ENCODE results near the gene AGBL1.
"Not testable (repeated sequence)": the region's sequence is repeated elsewhere in the genome, so short reads cannot be mapped to it uniquely, and the experiment has no call there.

AGBL1 gene

DNA sequence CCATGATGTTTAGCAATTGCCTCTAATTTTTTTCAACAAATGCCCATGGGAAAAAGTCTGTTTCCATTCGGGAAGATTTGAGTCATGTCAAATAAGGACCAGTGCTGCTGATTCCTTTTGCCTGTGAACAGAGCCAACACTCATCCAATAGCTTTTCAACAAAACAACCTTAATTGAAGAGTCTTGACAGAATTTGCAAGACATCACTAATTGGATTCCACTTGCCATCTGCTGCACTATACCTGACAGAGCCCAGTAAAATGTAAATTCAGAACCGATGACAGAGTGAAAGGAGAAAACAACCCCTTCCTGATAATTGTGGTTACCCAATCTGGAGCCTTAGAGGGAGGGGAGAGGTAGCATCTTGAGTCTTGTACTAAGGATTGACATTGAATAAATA is 426.7 kb downstream of the AGBL1 start:
- no peak for DNase-seq (ENCODE audit: low spot score)

DNA sequence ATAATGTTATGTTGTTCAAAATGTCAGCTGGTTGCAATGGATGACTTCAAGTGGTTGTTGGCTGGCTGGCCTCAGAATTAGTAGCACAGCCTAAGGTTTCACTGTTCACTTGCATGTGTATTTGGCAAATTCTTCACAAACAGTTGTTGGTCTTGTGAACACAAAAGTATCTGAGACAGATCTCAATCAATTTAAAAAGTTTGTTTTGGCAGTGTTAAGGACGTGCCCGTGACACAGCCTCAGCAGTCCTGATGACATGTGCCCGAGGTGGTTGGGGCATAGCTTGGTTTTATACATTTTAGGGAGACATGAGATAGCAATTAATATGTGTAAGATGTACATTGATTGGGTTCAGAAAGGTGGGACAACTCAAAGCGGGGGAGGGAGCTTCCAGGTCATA is 436.0 kb downstream of the AGBL1 start:
- no peak for DNase-seq (ENCODE audit: low spot score)

DNA sequence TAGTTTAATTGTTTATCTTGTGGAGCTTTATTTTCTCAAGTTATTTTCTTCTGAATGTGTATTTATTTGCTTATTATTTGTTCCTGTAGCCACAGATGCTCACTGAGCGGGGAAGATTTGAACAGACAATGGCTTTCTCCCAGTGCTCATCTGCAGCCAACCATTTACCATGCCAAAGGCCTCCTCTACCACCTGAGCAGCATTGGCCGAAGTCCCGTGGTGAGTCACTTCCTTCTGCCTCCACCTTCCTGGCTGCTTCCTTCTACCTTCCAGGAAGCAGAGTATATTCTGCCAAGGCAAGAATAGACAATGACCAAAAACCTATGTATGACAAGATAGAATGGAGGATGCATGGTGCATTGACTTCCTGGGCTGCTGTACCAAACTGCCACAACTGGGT is 443.1 kb downstream of the AGBL1 start:
- no peak for DNase-seq (ENCODE audit: low spot score)

DNA sequence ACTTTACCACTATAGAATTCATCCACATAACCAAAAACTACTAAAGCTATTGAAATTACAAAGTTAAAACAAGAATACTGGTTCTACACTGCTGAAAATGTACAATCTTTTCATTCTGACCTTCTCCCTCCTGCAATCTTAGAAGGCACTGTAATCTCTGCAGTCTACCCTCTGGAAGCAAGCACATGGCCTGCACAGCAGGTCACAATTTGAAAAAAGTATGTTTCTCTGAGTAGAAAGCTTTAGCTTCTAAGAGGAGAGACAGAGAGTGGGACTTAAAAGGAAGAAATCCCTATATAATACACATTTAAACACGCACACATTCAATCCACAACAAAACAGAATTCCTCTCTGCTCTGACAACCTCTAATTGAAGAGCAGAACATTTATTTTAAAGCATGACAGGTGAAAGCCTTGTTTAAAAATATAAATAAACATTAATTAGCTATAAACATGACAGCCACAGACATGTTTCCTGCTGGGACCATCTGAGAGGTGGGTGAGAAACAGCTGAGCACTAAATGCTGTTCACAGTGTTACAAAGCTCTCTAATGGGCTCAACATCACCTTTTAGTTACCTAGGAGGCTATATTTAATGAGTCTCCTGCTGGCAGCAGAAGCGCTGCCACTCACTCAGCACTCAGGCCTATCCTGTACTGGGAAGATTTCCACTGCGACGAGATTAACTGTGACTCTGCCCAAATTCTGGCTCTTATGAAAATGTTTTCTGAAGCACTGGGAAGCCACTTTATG is 447.4 kb downstream of the AGBL1 start:
- DNase-seq (ENCODE audit: low spot score), result no peak

DNA sequence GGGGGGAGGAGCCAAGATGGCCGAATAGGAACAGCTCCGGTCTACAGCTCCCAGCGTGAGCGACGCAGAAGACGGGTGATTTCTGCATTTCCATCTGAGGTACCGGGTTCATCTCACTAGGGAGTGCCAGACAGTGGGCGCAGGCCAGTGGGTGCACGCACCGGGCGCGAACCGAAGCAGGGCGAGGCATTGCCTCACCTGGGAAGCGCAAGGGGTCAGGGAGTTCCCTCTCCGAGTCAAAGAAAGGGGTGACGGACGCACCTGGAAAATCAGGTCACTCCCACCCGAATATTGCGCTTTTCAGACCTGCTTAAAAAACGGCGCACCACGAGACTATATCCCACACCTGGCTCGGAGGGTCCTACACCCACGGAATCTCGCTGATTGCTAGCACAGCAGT is 448.4 kb downstream of the AGBL1 start:
- not testable (repeated sequence) for DNase-seq (ENCODE audit: low spot score)

DNA sequence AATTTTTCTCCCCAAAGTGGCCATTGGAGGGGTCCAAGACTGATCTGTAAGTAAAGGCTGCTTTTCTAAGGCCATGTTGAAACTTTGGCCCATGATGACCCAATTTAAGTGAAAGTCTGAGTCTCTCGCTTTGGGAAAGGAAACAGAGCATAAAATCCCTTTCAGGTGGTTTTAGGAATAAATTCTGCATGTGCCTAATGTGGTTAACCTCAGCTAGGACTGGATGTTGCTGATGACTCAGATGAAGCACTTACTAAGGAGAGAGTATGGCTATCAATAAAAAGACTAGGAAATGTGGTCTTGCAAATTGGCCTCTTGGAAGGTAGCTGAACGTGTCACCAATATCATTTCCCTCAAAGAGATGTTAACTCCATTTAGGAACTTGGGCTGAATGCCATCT is 458.5 kb downstream of the AGBL1 start:
- no peak for DNase-seq (ENCODE audit: low spot score)

DNA sequence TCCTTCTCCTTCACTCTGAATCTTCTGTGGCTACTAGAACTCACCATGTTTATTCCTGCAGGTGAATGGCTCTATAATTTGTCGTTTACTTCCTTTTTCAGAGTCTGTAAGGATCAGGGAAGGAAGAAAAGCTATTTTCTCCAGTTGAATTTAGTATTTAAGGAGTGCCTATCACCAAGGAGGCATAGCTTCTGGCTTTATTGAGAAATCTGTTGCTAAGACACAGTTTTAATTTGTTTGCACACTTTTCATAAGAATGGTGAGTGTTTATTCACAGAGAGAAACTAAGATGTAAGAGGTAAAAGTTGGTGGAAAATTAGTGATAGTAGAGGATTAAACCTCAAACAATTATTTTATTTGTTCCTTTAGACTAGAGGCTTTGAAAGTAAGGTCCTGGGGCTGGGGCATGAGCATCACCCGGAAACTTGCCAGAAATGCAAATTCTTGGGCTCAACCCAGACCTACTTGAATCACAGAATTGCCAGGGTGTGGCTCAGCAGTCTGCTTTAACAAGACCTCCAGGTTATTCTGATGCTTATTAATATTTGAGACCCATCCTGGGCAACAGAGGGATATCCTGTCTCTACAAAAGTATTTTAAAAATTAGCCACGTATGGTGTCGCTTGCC is 461.3 kb downstream of the AGBL1 start:
- no peak for DNase-seq (ENCODE audit: low spot score)

DNA sequence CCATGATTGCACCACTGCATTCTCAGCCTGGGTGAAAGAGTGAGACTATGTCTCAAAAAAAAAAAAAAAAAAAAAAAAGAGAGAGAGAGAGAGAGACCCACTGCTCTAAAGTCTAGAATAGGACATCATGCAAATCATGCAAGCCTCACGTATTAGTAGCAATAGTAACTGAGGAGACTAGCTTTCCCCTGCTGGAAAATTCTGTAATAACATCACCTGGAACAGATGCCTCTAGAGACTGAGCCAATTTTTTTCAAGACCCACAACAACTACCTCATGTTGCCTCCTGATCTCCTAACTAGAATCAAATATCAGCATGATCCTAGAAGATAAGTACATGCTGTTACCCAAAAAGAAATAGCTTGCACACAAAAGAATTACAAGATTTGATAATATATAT is 461.9 kb downstream of the AGBL1 start:
- no peak for DNase-seq (ENCODE audit: low spot score)

DNA sequence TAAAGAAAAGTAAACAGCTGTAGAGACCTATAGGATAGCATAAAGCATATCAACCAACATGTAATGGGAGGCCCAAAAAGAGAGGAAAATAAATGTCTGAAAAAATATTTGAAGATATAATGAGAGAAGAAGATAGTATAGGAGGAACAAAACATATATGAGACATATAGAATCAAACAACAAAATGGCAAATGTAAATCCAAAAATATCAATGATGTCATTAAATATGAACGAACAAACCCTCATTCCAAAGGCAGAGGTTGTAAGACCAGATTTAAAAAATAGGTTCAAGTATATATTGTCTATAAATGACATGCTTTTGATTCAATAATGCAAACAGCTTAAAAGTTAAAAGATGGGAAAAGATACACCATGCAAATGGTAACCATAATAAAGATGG is 470.4 kb downstream of the AGBL1 start:
- no peak for DNase-seq (ENCODE audit: low spot score)

DNA sequence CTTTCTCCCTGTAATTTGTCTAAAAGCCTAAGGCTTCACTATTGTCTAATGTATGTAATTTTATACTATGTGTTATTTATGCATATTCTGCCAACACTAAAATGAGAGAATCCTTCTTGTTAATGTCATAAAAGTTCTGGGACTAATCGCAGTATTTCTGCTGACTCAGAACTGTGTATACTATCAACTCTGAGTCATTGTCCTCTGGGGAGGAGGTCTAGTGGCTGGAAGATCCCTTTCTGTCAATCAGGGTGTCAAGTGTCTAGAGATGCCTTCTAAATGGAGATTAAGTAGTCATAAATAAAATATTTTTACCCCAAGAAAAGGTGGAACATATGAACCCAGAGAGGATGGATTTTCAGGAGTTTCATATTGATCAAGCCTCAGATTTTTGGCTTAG is 473.4 kb downstream of the AGBL1 start:
- peak; percentile 20 for DNase-seq (ENCODE audit: low spot score)

DNA sequence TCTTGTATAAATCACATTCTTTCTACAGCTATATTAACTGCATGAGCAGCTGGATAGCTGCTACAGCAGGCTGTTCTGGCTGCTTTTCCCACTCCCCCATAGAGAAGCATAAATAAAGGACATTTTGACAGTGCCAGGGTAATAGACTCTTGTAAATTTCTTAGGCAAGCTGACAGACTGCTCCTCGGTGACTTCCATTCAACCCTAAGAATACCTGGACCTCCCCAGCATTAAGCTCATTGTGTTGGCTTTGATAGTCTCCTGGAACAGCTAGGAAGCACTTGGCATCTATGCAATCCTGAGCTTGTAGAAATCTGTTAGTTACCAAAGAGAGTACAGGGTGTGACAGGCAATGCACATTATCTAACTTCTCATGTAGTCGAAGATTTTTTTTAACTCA is 475.4 kb downstream of the AGBL1 start:
- no peak for DNase-seq (ENCODE audit: low spot score)

DNA sequence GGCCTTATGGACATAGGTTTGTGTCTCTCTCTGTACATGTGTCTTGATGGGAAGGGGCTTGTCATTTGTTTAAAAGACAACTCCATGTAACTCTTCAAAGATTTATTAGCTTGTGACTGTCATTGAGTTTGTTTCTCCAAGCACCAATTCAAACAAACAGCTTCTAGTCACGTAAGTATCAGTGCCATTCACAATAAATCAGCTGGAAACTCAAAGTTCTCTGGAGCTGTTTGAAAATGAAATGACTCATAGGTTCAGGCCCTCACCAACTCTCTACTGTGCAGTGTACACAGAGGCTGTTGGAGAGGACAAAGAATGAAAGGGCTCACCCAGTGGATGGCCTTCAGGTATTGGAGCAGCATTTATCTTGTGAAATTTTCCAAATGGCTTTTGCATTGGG is 476.3 kb downstream of the AGBL1 start:
- DNase-seq (ENCODE audit: low spot score), result no peak

DNA sequence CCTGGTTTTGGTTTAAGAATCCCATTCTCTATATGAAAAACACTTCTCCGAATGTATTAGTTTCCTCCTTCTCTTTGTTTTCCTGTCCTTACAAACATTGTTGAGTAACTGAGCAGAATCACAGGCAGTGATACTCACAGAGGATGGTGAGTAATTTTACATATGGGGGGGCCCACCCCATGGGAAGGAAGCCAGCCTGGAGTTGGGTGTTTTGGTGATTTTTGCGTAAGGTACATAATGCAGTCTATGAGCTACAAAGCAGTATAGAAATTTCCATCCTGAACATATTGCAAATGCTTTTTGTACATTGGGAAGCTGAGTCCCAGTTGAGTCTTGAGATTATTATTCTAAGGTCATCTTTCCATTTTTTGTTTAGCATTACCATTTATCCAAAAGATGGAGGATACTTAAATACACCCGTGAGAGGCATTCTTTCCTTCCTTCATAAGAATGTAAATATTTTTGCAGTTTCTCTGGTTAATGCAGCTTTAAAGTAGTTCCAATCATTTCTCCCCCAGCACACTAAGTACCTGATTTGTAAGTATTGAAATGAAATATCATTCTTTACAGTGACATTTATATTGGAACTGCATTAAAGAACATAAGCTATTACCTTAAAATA is 476.8 kb downstream of the AGBL1 start:
- DNase-seq (ENCODE audit: low spot score), result no peak

DNA sequence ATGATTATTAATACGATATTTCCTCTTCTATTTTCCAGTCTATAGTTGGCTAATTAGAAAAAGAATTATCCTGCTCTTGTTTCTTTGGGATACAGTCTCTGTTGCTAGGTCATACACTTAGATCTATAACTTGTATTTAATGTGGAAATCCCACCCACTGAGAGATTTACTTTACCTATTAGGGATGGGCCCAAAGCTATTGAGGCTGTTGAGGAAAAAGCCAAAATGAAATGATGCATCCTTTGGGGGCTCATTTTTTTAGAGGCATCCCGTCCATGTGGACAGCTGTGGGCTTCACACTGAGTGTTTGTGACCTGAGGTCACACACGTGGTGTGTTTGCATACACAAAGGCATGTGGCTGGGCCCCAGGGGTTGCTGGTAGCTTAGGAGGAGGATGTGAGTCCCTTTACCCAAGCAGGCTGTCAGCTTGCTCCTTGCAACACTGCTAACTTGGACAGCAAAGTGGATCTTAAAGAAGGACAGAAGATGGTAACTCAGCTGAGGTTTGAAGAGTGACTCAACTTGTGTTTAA is 477.4 kb downstream of the AGBL1 start:
- no peak for DNase-seq (ENCODE audit: low spot score)

DNA sequence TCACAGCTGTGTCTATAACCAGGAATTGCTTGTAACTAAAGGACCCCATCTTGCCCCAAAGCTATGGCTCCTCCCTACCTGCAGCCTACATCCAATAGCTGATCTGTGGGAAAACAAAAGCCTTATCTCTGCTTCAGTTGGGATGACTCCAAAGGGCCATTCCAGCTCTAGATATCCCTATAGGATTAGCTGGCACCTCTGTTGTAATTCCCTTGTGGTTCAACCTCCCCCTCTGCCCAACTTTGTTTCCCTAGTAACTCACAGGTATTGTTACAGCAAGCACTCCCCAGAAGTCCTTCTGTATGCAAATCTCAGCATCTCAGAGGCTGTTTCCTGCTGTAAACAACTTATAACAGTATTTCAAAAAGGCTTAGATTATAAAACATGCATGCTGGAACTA is 478.6 kb downstream of the AGBL1 start:
- no peak for DNase-seq (ENCODE audit: low spot score)

DNA sequence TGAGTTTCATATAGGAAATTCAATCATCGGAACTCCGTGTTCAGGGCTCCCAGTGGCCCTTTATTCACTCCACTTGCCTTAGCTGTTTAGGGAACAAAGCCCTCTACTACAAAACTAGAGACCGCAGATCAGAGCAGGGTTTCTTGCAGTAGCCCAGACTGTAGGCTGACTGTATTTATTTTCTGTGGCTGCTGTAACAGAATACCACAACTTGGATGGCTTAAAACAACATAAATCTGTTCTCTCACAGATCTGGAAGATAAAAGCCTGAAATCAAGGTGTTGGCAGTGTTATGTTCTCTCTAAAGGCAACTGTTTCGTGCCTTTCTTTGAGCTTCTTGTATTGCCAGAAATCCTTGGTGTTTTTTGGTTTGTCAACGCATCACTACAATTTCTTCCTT is 479.0 kb downstream of the AGBL1 start:
- DNase-seq (ENCODE audit: low spot score), result no peak

DNA sequence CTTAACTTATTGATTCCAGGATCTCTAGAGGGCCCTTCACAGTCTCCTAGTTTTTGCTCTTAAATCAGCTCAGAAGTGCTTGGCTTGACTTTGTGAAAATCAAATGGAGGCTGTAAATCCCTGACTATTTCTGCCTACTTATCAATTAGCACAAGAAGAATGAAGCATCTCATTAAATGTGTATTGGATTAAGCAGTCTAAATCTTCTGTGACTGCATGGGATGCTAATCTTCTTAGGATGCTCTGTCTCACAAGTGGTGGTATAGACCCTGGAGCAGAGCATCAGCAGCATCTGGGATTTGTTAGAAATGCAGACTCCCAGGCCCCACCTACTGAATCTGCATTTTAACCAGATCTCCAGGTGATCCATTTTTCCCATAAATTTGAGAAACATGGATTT is 488.7 kb downstream of the AGBL1 start:
- no peak for DNase-seq (ENCODE audit: low spot score)

DNA sequence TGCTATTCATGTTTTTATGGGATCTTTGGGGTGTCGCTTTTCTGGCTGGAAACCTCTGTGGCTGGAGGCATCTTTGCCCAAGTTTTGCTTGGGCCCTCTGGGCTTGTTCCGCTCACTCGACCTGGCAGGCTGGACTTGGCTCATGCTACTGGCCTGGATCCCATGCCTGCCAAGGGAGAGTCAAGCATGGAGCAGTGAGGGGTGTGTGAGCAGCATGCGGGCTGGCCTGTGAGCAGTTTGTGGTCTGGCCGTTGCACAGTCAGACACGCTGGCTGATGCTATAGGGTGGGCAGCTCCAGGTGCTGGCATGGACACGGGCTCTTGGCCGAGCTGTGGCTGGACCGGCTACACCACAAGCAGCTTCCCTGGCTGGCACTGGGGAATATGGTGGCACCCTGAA is 491.1 kb downstream of the AGBL1 start:
- no peak for DNase-seq (ENCODE audit: low spot score)

DNA sequence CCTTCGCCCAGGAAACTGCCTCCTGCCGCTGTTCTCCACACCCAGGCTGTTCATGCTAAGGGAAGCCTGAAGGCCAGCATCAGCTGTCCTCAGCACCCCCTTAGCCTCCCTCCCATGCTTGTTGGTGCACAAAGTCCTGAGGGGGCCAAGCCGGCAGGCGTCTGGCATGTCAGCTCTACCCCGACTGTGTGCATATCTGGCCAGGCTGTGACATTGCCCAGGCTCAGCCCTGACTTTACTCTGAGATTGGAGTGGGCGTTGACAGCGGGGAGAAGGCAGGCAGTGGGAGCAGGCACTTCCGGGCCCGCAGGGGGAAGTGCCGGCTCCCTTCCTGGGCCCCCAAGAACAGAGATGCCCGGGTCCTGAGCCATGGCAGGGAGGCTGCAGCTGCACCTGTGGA is 492.2 kb downstream of the AGBL1 start:
- DNase-seq (ENCODE audit: low spot score), result no peak

DNA sequence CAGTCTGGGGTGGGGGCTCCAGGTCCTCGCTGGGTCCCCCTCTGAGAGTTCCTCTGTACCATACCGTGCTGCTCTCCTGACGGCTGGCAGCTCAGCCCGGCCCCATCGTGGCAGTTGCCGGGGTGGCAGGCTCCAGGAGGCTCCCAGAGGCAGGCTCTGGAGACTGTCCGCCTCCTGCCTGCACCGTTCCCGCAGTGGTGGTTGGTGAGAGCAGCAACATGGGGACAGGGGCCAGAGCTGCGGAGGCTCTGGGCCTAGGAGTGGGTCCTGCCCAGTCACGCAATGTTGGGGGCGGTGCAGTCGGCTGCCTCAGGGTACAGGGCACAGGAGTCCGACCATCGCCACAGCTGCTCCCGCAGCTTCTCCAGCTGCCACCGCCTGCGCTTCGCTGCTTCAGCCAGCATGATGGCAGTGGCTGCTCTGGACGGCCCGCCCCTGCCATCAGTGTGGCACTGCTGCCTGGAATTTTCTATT is 492.7 kb downstream of the AGBL1 start:
- DNase-seq (ENCODE audit: low spot score), result no peak

DNA sequence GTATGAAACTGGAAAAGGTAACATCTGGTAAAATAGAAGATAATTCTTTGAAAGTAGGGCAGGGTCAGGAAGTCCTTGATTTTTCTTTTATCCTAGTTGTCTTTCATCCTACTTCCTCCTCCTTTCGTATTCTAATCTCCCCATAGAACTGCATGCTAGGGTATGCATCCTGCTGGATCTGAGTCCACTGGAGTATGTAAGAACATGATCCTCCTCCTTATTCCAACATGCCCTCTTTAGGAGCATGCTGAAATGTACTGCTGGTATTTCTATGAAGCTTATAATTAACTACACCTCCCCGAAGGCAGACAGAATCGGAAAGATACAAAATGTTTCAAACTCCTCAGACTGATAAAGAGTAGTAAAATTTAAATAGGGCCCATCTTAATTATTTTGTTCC is 493.8 kb downstream of the AGBL1 start:
- DNase-seq (ENCODE audit: low spot score), result no peak

DNA sequence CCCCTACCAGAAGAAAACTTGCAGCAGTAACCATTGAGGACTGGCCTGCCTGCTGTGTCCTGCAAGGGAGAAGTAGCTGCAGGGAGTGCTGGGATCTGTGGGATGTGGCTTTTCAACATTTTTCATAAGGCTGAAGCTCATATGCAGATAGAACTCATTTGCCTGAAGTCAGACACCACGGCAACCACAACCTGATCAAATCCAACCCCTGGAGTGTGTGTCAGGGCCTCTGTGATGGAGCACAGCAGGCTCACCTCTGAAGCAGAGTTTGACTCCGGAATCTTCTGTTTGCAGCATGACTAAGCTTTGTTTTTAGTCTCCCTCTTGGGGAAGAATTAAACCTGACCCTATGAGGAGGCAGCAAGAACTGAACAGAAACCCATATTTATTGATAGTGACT is 508.7 kb downstream of the AGBL1 start:
- no peak for DNase-seq (ENCODE audit: low spot score)

DNA sequence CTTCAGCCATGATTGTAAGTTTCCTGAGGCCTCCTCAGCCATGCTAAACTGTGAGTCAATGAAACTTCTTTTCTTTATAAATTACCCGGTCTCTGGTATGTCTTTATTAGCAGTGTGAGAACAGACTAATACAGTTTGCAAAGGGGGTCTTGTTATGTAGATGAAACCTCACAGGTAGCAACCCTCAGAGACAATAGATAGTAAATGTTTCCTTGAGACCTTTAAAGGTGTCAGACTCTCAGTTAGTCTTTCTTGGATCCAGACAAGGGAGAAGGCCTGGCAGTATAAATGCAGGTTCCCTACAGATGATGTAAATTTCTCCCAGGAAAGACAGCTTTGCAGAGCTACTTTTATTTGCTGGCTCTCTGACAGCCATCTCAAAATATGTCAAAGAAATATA is 510.8 kb downstream of the AGBL1 start:
- no peak for DNase-seq (ENCODE audit: low spot score)

Measured in RKO (cell line).